Transverse colon (tissue), 4 donors: ENCODE results near the gene PALM.

Experiments used
- EP300 ChIP-seq: sonication (generic); formaldehyde crosslinking; IDR thresholded peaks from one replicate; pipeline ENCODE4 v1.6.1; 2017; ENCODE audit warnings: antibody characterized with exemption, low read depth
- POLR2A ChIP-seq: fragments of 450-650 bp; IDR thresholded peaks from one replicate; pipeline ENCODE4 v1.6.1; 2016; ENCODE audit warnings: antibody characterized with exemption, mild to moderate bottlenecking, moderate library complexity
- POLR2AphosphoS5 ChIP-seq, 3 donors: sonication (generic); formaldehyde crosslinking; IDR thresholded peaks; one replicate each; pipeline ENCODE4 v1.6.1; 2016; ENCODE audit warnings: antibody characterized with exemption in 3 of 3
- TF ChIP-seq, protein P1 (sequence below), 5 experiments: fragments of 200-600 bp in 3 of 5; fragments of 450-650 bp in 2 of 5; sonication (generic) in 3 of 5; IDR thresholded peaks; 1 replicate in 2 of 5; 2 replicates in 3 of 5; pipeline ENCODE4 v1.5.1; 2016 to 2017; ENCODE audit warnings: antibody characterized with exemption in 5 of 5, inconsistent platforms in 3 of 5, mild to moderate bottlenecking in 2 of 5, moderate library complexity in 1 of 5

DNA sequence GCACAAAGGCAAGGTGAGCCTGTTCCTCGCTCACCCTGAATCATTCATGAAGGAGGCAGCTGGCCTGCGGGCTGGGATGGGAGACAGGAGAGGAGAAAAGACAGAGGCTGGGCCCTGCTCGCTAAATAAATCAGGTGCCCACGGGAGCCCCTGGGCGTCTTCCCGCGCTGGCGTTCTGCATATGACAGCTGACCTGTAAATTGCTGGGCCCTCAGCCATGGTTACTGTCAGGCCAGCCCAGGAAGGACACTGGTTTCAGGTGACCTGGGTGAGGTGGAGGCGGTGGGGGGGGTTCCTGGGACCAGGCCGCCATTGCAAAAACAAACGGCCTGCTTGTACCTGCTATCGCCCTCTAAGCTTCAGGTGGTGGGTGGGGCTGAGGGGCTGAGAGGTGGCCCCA lies 85.1 kb downstream of the PALM start:
- no peak for TF ChIP-seq POLR2A
- TF ChIP-seq, protein P1, sequence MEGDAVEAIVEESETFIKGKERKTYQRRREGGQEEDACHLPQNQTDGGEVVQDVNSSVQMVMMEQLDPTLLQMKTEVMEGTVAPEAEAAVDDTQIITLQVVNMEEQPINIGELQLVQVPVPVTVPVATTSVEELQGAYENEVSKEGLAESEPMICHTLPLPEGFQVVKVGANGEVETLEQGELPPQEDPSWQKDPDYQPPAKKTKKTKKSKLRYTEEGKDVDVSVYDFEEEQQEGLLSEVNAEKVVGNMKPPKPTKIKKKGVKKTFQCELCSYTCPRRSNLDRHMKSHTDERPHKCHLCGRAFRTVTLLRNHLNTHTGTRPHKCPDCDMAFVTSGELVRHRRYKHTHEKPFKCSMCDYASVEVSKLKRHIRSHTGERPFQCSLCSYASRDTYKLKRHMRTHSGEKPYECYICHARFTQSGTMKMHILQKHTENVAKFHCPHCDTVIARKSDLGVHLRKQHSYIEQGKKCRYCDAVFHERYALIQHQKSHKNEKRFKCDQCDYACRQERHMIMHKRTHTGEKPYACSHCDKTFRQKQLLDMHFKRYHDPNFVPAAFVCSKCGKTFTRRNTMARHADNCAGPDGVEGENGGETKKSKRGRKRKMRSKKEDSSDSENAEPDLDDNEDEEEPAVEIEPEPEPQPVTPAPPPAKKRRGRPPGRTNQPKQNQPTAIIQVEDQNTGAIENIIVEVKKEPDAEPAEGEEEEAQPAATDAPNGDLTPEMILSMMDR (IDR thresholded peaks at IDR 0.05), result no peak
- no peak for TF ChIP-seq EP300
- no peak for TF ChIP-seq POLR2AphosphoS5 (IDR thresholded peaks at IDR 0.05)
